GM12872 (cell line): ENCODE results near the gene BCAS3.

Source experiments
- CTCF ChIP-seq: IDR thresholded peaks from 3 replicates; pipeline ENCODE4 v1.5.1; 2011; ENCODE audit warnings: low read depth, mild to moderate bottlenecking, low read length, moderate library complexity; ENCODE audit not compliant: insufficient read depth

BCAS3 gene

DNA sequence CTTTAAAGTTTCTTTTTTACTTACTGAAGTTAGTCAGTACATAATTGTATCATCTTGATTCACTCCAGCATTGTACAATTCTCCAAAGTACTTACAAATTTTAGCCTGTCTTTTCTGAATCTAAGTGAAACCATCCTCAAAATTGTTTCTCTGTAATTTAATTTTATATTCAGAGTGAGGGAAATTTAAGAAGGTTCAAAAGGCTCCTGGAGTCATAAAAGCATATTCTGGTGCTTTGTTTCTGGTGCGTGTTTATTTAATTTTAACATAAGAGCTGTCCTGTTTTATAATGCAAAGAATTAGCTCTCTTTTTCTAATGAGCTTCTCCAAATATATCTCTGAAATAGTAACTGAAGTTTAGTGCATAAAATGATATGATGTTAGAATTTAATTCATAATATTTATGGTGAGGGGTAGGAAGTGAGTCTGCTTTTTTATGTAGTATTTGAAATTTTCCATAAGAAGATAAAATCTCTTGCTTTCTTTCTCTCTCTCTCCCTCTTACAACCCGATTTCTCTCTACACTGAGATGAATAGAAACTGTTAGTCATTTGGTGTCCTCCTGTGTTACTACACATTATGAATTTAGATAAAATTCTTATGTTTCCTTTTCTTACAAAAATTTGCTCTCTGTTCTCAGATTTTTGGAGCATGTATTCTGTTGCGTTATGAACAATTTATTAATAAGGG is 339.8 kb downstream of the BCAS3 start:
- no peak for TF ChIP-seq CTCF

DNA sequence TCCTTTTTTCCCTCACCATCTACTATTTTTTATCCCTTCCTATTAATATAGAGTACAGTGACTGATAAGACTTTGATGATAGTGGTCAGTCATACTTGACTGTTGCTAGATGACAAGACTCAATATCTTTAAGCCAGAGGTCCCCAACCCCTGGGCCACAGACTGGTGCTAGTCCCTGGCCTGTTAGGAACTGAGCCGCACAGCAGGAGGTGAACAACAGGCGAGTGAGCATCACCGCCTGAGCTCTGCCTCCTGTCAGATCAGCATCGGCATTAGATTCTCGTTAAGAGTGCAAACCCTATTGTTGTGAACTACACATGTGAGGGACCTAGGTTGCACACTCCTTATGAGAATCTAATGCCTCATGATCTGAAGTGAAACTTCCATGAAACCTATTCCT is 341.3 kb downstream of the BCAS3 start:
- TF ChIP-seq CTCF: no peak

GRCh38 chr17:61023996-61024395 is 346.3 kb downstream of the BCAS3 start:
- no peak for TF ChIP-seq CTCF

- TF ChIP-seq CTCF: no peak
These were observed 349.2 kb downstream of the BCAS3 start for GRCh38 chr17:61026818-61027217.

DNA sequence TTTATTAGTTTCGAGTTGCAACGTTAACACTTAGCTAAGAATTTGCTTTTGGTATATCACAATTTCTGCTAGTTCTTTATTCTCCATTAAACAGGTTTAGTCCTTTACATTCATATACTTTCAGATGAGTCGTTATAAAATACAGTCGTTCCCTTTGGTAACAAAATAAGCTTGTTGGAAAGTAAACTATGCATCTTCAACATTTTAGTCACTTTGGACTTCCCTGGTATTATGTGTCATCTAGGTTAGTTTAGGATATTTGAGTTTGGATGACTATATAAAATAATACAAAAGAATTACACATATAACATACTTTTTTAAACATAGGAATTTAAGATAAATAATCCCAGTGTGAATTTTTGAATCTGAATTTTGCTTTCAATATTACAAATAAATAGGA is 351.5 kb downstream of the BCAS3 start:
- no peak for TF ChIP-seq CTCF

GRCh38 chr17:61040666-61041065 is 363.0 kb downstream of the BCAS3 start:
- TF ChIP-seq CTCF: no peak

DNA sequence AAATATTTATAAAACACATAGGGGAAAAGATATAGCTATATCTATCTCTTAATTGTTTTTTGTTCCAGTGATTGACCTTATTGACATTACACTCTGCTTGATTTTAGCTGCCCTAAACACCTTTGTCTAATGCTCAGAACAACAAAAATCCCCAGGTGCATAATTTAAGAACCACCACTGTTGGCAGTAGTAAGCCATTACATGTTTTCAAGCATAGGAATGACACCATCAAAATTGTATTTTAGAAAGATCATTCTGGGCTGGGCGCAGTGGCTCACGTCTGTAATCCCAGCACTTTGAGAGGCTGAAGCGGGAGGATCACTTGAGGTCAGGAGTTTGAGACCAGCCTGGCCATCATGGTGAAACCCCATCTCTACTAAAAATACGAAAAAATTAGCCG is 364.7 kb downstream of the BCAS3 start:
- peak; percentile 23; the same call in 1 of the 3 replicates for TF ChIP-seq CTCF
